Measurements from ENCODE around the gene KRT80. TPM values are rescaled to one million over a fixed set of nuclear protein-coding genes. Genes with fewer than 3 reads are reported as not detected.

Gene KRT80
- total and polyA plus RNA-seq, 2 experiments from 2014 or later: not detected

- no peak for DNase-seq (ENCODE audit: low spot score)
- Histone ChIP-seq H3K79me2 (replicated peaks; ENCODE audit: insufficient read depth) (no peaks in the 10 kb centered on the region), H3K27ac (ENCODE audit: low read depth) (no peak overlapping the region), H3K9me2 (ENCODE audit: insufficient read depth) (no peaks in the 10 kb centered on the region), H2AFZ (no peak overlapping the region), H4K20me1 (replicated peaks; ENCODE audit: insufficient read depth) (no peaks in the 10 kb centered on the region), H3K4me3 (no peak overlapping the region), H3K27me3 (ENCODE audit: insufficient read depth) (no peaks in the 10 kb centered on the region), H3F3A (replicated peaks; ENCODE audit: low read depth) (no peaks in the 10 kb centered on the region), H3K36me3 (ENCODE audit: insufficient read depth) (no peaks in the 10 kb centered on the region), H3K4me2 (no peak overlapping the region), H3K4me1 (ENCODE audit: insufficient read depth) (peaks cover 5% of the 10 kb centered on the region)
- no peak for ATAC-seq
- no peaks in the 10 kb centered on the region; the same call in 2 of the 3 replicates for H3K9me3 Mint-ChIP-seq
- peaks cover 2% of the 10 kb centered on the region for H3K27me3 Mint-ChIP-seq (ENCODE audit: insufficient read depth, low read depth, poor library complexity)
- H3K36me3 Mint-ChIP-seq (ENCODE audit: low read depth): no peaks in the 10 kb centered on the region
- H3K4me3 Mint-ChIP-seq: no peak overlapping the region
- TF ChIP-seq STAT1 (IDR thresholded peaks at IDR 0.05; ENCODE audit: unreplicated experiment) (no peak), REST (IDR thresholded peaks at IDR 0.05; ENCODE audit: unreplicated experiment) (no peak), JUNB (IDR thresholded peaks at IDR 0.05; ENCODE audit: unreplicated experiment) (no peak), ZNF114 (CRISPR knock-in tag; IDR thresholded peaks at IDR 0.05) (no peak), ZNF331 (CRISPR knock-in tag; IDR thresholded peaks at IDR 0.05; ENCODE audit: low read depth) (no peak)
- peaks cover 27% of the 10 kb centered on the region for H3K4me1 Mint-ChIP-seq
- H3K27ac Mint-ChIP-seq: no peak overlapping the region
Observed at GRCh38 chr12:52204931-52205505, 13.2 kb upstream of the KRT80 start.

GRCh38 chr12:52204095-52204930, 12.5 kb upstream of the KRT80 start:
- ATAC-seq: no peak
- H3K9me2 ChIP-seq (ENCODE audit: insufficient read depth): no peaks in the 10 kb centered on the region
- Mint-ChIP-seq H3K27ac (no peak overlapping the region), H3K27me3 (ENCODE audit: insufficient read depth, low read depth, poor library complexity) (peaks cover 2% of the 10 kb centered on the region), H3K36me3 (ENCODE audit: low read depth) (no peaks in the 10 kb centered on the region), H3K4me3 (no peak overlapping the region; the same call in 2 of the 3 replicates), H3K4me1 (peaks cover 25% of the 10 kb centered on the region), H3K9me3 (no peaks in the 10 kb centered on the region; the same call in 2 of the 3 replicates)
- no peaks in the 10 kb centered on the region for H3K27me3 ChIP-seq (ENCODE audit: insufficient read depth)
- no peak overlapping the region for H3K4me3 ChIP-seq
- no peaks in the 10 kb centered on the region for H3F3A ChIP-seq (replicated peaks; ENCODE audit: low read depth)
- H3K36me3 ChIP-seq (ENCODE audit: insufficient read depth): no peaks in the 10 kb centered on the region
- H3K4me1 ChIP-seq (ENCODE audit: insufficient read depth): peaks cover 5% of the 10 kb centered on the region
- H4K20me1 ChIP-seq (replicated peaks; ENCODE audit: insufficient read depth): no peaks in the 10 kb centered on the region
- no peak overlapping the region for H2AFZ ChIP-seq
- no peaks in the 10 kb centered on the region for H3K79me2 ChIP-seq (replicated peaks; ENCODE audit: insufficient read depth)
- no peak overlapping the region for H3K27ac ChIP-seq (ENCODE audit: low read depth)
- no peak for DNase-seq (ENCODE audit: low spot score)
- no peak overlapping the region for H3K4me2 ChIP-seq
- TF ChIP-seq STAT1 (IDR thresholded peaks at IDR 0.05; ENCODE audit: unreplicated experiment) (no peak), ETS1 (IDR thresholded peaks at IDR 0.05) (no peak), NANOG (IDR thresholded peaks at IDR 0.05; ENCODE audit: borderline replicate concordance) (no peak), POLR2AphosphoS5 (IDR thresholded peaks at IDR 0.05; ENCODE audit: low read depth) (no peak), JUNB (IDR thresholded peaks at IDR 0.05; ENCODE audit: unreplicated experiment) (no peak), CREB1 (CRISPR knock-in tag; IDR thresholded peaks at IDR 0.05; ENCODE audit: low read depth) (no peak), EZH2phosphoT487 (IDR thresholded peaks at IDR 0.05; ENCODE audit: unreplicated experiment) (no peak), EZH2 (IDR thresholded peaks at IDR 0.05; ENCODE audit: low read depth, unreplicated experiment) (no peak), ZNF331 (CRISPR knock-in tag; IDR thresholded peaks at IDR 0.05; ENCODE audit: low read depth) (no peak), ZNF114 (CRISPR knock-in tag; IDR thresholded peaks at IDR 0.05) (no peak), REST (IDR thresholded peaks at IDR 0.05; ENCODE audit: unreplicated experiment) (no peak)

All from GM23338 (cell line).